ENCODE results near the gene BMPER.

BMPER gene

GRCh38 chr7:33919449-33919848 is 14.1 kb downstream of the BMPER start:
- FAIRE-seq, result no peak
- DNase-seq (ENCODE audit: insufficient read length, low spot score), result no peak

- FAIRE-seq, result no peak
- no peak for DNase-seq (ENCODE audit: insufficient read length, low spot score)
These were observed 16.0 kb downstream of the BMPER start for GRCh38 chr7:33921216-33921938.

- no peak for DNase-seq (ENCODE audit: insufficient read length, low spot score)
- FAIRE-seq, result no peak
These were observed 17.5 kb downstream of the BMPER start for GRCh38 chr7:33922820-33923219.

GRCh38 chr7:33923440-33924229 is 18.3 kb downstream of the BMPER start:
- no peak for DNase-seq (ENCODE audit: insufficient read length, low spot score)
- FAIRE-seq, result no peak

DNA sequence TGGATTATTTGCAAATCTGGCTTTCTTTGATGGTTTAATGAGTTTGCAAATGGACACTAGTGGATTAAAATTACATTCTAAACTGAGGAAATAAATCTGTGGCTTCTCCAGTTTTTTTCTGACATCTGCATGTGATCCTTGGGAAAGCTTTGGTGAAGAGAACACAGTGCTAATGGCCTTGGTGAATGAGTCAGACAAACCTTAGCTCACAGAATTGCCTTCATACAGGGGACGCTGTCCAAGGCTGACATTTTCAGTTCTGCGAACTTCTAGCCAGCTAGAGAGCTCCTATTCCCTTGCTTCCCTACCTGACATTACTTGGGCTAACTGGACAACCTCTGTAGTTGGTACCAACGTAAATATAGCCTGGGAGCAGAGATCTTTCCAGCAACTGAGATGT is 21.2 kb downstream of the BMPER start:
- DNase-seq (ENCODE audit: insufficient read length, low spot score) (no peak), FAIRE-seq (no peak)

GRCh38 chr7:33928986-33929385 is 23.6 kb downstream of the BMPER start:
- FAIRE-seq, result no peak
- no peak for DNase-seq (ENCODE audit: insufficient read length, low spot score)

- FAIRE-seq, result no peak
- no peak for DNase-seq (ENCODE audit: insufficient read length, low spot score)
These were observed 26.9 kb downstream of the BMPER start for GRCh38 chr7:33932221-33932620.

DNA sequence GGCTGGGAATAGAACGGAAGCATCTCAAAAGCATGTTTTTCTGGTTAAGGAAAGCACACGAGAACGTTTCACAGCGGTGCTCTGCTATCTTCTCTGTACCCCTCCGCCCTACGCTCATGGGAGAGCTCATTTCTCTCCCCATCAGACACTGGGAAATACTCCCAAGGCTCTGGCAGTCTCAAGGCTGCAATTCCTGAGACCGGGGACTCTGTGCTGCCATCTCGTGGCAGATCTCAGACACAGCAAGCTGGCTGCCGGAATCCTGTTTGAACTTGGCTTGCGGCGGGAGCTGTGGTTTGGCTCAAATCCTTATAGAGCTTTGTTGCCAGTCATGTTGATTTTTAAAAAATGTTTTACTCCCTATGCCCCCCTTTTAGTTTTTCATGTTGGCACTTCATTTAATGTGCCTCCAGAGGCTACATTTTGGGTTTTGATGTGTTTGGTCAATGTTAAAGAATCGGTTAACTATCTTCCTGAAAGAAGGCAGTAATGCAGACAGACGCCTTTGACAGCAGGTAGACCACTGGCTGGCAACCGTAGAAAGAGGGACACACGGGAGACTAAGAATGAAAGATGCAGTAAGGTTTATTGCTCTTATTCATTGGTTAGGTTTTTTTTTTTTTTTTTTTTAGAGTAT is 27.6 kb downstream of the BMPER start:
- DNase-seq (ENCODE audit: insufficient read length, low spot score) (peak; percentile 28), FAIRE-seq (peak; percentile 47)

DNA sequence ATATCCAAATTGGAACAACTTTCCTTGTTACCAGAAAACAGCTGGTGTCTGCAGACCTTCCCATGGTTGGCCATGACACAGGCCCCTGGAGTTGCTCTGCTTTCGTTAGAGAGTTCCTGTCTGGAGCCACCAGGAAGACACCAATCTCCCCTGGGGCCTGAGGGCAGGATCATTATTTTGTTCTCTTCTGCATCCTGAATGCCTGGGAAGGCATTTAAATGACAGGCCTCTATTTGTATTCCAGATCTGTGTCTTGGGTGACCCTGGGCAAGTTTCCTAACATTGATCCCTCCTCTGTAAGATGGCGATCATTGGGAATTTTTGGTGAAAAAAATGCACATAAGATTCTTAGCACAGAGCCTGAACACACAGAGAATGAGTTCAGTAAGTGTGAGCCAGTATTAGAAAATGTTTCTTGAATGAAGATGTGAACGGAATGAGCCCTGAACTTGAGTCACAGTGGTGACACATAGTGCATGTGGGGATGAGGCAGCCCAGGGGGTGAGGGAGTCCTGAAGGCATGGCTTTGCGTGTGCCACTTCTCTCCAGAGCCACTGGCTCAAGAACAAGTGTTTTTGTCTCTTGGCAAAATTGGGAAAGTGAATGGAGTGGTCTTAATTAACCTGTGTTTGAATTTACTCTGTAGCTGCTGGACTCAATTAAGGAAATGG is 28.4 kb downstream of the BMPER start:
- no peak for DNase-seq (ENCODE audit: insufficient read length, low spot score)
- no peak for FAIRE-seq

DNA sequence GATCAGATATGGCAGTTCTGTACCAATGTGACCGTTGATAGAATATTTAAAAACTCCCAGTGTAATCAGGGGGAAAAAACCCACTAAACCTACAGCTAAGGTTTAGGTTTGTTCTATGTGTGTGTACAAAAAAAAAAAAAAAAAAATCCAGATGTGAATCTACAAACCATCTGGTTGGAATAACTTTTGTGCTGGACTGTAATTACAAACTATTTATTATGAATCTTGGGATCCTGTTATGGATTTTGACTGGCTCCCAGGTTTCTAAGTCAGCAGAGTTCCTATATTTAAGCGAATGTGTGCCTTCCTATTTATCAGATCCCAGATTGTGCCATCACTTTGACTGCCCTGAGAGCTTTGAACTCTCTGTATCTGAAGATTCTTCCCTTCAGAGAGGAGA is 29.1 kb downstream of the BMPER start:
- FAIRE-seq (no peak), DNase-seq (ENCODE audit: insufficient read length, low spot score) (no peak)

DNA sequence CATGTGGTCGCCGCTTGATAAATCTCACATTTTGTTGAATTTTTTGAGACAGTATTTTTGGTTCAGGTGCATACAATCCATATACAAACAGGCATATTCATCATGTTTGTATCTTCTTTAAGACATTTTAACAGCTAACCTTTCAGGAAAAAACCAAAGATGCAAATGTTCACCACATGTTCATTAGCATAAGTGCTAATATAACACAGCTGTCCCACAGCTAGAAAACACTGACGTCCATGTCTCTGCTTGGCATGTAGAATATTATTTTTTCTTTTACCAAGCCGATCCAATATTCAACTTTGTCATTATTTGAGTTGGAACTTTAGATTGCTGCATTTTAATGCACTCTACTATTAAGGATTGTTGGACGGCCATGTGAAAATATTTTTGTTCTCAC is 31.2 kb downstream of the BMPER start:
- DNase-seq (ENCODE audit: insufficient read length, low spot score) (no peak), FAIRE-seq (no peak)

DNA sequence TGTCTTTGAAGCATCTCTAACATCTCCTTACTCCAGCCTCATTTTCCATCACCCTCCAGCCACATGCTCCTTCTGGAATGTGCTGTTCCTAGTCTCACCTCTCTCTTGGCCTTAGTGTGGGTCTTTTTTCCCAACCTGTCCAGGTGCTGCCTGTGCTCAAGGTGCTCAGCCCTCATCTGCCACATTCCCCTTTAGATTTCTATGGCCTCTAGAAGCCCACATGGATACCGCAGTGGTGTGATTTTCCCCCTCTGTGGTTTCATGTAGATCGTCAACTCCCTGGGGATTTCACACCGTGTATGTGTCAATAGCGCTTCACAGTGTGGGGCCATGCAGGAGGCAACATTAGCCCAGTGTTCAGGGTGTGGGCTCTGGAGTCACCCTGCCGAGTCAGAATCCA is 32.5 kb downstream of the BMPER start:
- FAIRE-seq (no peak), DNase-seq (ENCODE audit: insufficient read length, low spot score) (no peak)

GRCh38 chr7:33939121-33939520 is 33.8 kb downstream of the BMPER start:
- no peak for FAIRE-seq
- DNase-seq (ENCODE audit: insufficient read length, low spot score), result no peak

- DNase-seq (ENCODE audit: insufficient read length, low spot score), result no peak
- FAIRE-seq, result no peak
These were observed 35.2 kb downstream of the BMPER start for GRCh38 chr7:33940503-33940902.

- DNase-seq (ENCODE audit: insufficient read length, low spot score), result no peak
- no peak for FAIRE-seq
These were observed 36.1 kb downstream of the BMPER start for GRCh38 chr7:33941418-33941817.

DNA sequence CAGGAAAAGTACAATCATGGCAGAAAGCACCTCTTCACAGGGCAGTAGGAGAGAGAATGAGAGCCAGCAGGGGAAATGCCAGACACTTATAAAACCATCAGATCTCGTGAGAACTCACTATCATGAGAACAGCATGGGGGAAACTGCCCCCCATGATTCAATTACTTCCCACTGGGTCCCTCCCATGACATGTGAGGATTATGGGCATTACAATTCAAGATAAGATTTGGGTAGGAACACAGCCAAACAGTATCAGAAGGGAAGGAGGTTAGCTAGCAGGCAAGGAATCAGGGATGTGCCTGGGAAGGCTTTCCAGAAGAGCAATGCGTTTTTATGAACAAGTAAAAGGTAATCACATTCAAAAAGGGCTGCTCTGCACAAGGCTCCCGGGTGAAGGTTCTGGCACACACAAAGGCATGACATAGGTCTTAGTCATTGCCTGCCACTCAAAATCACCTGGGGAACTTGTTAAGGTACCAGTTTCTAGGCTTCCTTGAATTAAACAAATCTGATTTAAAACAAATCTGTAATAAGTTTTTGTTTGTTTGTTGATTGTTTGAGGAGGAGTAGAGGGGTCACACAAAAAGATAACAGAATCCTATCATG is 40.9 kb downstream of the BMPER start:
- DNase-seq (ENCODE audit: insufficient read length, low spot score), result no peak
- FAIRE-seq, result no peak

DNA sequence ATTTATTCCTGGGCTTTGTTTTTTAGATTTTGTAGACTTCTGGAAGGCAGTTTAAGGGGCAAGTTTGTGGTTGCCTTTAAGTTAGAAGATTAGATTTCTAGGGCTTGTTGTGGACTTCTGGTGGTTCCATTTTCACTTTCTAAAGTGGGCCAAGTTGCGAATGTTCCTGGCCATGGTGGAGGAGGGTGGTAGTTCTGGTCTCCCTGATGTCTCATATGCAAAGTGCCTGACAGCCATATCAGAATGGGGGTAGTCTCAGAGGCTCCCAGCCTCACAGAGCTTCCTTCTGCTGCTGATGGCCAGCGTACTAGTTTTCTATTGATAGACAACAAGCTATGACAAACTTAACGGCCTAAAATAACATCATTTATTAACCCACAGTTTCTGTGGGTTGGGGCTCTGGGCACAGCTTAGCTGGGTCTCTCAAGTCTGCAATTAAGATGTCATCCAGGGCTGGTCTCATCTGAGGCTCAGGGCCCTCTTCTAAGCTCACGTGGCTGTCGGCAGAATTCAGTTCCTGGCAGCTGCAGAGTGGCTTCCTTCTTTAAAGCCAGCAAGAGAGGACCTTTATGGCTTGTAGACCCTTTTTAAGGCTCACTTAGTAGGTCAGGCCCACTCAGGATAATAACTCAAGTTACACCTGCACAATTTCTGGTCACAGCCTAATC is 44.8 kb downstream of the BMPER start:
- DNase-seq (ENCODE audit: insufficient read length, low spot score), result no peak
- no peak for FAIRE-seq

DNA sequence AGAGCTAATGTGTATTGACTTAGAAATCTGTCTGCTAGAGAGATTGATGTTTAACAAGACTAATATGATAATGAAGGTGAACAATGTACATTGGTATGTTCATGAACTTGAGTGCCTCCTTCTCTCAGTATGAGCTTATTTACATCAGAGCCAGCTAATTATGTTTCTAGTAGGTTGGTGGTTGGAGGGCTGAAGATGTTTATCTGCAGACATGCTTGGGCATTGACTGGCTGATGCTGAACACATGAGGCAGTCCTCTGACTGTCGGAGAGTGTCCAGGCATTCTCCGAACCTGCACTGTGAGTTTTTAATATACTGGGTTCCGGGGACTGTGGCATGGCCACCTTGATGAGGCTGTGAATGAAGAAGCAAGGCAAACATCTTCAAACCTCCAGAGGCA is 47.5 kb downstream of the BMPER start:
- FAIRE-seq (no peak), DNase-seq (ENCODE audit: insufficient read length, low spot score) (no peak)

DNA sequence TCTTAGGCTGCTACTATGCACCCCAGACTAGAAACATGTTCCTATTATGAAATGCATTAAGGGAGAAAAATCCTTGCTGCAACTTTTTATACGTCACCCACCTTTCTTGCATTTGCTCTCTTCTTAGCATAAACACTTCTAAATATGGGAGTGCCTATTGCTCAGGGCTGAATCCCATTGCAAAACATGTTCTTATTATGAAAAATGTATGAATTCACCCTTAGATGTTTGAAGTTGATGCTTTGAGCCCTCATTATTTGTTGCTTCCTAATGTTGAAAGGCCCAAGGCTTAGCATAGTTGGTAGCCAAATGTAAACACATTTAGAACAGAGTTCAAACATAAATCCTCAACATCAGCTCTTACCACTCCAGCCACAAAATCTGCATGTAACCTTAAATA is 52.8 kb downstream of the BMPER start:
- DNase-seq (ENCODE audit: insufficient read length, low spot score) (no peak), FAIRE-seq (no peak)

DNA sequence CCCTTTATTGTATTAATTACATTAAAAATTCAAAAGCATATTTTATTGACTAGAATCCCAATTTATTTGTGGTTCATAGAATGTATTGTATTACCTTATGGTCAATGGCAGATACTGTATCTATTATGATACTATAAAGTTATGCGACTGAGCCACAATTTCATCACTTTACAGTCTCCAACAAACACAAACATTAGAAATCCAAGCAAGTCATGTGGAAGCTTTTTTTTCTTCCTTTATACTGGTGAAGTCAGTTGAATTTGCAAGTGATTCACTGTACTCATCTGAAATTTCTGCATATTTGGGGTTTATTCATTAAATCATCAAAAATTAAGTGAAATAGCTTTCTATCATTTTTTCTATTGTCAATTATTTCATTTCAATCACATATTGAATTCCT is 54.3 kb downstream of the BMPER start:
- FAIRE-seq (no peak), DNase-seq (ENCODE audit: insufficient read length, low spot score) (no peak)

All from GM19239 (cell line).